ENCODE results near the gene SHH.

SHH gene

DNA sequence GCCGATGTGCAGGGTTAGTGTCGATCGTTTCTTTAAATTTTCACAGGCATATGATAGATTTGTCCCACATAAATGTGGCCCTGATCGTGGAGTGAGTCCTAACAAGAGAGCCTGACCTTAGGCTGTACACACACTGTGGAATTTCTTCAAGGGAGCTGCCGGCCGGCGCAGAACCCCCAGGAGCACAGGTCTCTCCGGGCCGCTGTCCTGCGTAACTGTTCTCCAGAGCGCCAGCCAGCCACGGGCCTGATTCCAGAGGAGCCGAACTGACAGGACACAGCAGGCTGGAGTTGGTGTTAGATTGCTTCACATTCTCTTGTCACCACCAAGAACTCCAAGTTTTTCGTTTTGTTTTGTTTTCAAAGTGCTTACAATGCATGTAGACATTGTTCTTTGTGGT lies 37.3 kb downstream of the SHH start:
- TF ChIP-seq EZH2phosphoT487 (IDR thresholded peaks at IDR 0.05; ENCODE audit: borderline replicate concordance): no peak
- TF ChIP-seq, protein P1, sequence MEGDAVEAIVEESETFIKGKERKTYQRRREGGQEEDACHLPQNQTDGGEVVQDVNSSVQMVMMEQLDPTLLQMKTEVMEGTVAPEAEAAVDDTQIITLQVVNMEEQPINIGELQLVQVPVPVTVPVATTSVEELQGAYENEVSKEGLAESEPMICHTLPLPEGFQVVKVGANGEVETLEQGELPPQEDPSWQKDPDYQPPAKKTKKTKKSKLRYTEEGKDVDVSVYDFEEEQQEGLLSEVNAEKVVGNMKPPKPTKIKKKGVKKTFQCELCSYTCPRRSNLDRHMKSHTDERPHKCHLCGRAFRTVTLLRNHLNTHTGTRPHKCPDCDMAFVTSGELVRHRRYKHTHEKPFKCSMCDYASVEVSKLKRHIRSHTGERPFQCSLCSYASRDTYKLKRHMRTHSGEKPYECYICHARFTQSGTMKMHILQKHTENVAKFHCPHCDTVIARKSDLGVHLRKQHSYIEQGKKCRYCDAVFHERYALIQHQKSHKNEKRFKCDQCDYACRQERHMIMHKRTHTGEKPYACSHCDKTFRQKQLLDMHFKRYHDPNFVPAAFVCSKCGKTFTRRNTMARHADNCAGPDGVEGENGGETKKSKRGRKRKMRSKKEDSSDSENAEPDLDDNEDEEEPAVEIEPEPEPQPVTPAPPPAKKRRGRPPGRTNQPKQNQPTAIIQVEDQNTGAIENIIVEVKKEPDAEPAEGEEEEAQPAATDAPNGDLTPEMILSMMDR (conservative IDR thresholded peaks at IDR 0.05; ENCODE audit: low read length): no peak
- Histone ChIP-seq H4K20me1 (ENCODE audit: insufficient read depth, low read length, poor library complexity, severe bottlenecking) (no peaks in the 10 kb centered on the region), H3K4me2 (ENCODE audit: low read depth, low read length, poor library complexity, severe bottlenecking) (no peak overlapping the region), H2AFZ (ENCODE audit: low read length) (no peak overlapping the region), H3K27me3 (ENCODE audit: insufficient read depth, low read length, poor library complexity, severe bottlenecking) (no peaks in the 10 kb centered on the region), H3K4me1 (ENCODE audit: insufficient read depth, low read length, poor library complexity, severe bottlenecking) (no peaks in the 10 kb centered on the region), H3K9me2 (replicated peaks; ENCODE audit: low read depth, low read length) (no peaks in the 10 kb centered on the region), H3K4me3 (ENCODE audit: low read length, poor library complexity, severe bottlenecking) (no peak overlapping the region), H3K79me2 (ENCODE audit: insufficient read depth, low read length) (no peaks in the 10 kb centered on the region; the same call in 1 of the 2 replicates), H3K9me3 (ENCODE audit: insufficient read depth, low read depth, low read length) (no peaks in the 10 kb centered on the region), H3F3A (ENCODE audit: low read depth) (no peaks in the 10 kb centered on the region), H3K9ac (ENCODE audit: low read depth, low read length, poor library complexity, severe bottlenecking) (no peak overlapping the region), H3K36me3 (ENCODE audit: insufficient read depth, low read length) (peaks cover 88% of the 10 kb centered on the region; the same call in 1 of the 2 replicates)

DNA sequence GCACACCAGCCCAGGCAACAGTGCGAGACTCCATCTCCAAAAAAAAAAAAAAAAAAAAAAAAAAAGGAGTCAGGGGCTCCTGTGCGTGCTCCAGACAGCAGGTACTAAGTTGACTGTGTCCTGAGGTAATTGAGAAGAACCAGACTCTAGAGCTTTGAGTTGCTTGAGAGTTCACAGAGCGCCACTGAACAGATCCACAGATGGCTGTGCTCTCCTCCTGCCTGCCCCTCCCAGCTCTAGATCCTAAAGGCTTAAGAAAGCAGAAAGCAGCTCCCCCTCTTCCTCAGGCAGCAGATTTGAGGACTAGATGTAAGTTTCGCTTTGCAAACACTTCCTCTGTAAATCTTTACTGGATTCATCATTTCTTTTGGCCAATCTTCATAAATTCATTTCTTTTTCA lies 38.7 kb downstream of the SHH start:
- no peak overlapping the region for H2AFZ ChIP-seq (ENCODE audit: low read length)
- H3K4me3 ChIP-seq (ENCODE audit: low read length, poor library complexity, severe bottlenecking): no peak overlapping the region
- H3K79me2 ChIP-seq (ENCODE audit: insufficient read depth, low read length): peaks cover 5% of the 10 kb centered on the region; the same call in 1 of the 2 replicates
- no peaks in the 10 kb centered on the region for H3K9me2 ChIP-seq (replicated peaks; ENCODE audit: low read depth, low read length)
- H3K9me3 ChIP-seq (ENCODE audit: insufficient read depth, low read depth, low read length): no peaks in the 10 kb centered on the region
- TF ChIP-seq, protein P1 (conservative IDR thresholded peaks at IDR 0.05; ENCODE audit: low read length): no peak
- no peak for TF ChIP-seq EZH2phosphoT487 (IDR thresholded peaks at IDR 0.05; ENCODE audit: borderline replicate concordance)
- H3K4me1 ChIP-seq (ENCODE audit: insufficient read depth, low read length, poor library complexity, severe bottlenecking): no peaks in the 10 kb centered on the region
- no peaks in the 10 kb centered on the region for H4K20me1 ChIP-seq (ENCODE audit: insufficient read depth, low read length, poor library complexity, severe bottlenecking)
- H3K36me3 ChIP-seq (ENCODE audit: insufficient read depth, low read length): peaks cover 90% of the 10 kb centered on the region; the same call in 1 of the 2 replicates
- no peak overlapping the region for H3K9ac ChIP-seq (ENCODE audit: low read depth, low read length, poor library complexity, severe bottlenecking)
- H3F3A ChIP-seq (ENCODE audit: low read depth): no peaks in the 10 kb centered on the region
- H3K4me2 ChIP-seq (ENCODE audit: low read depth, low read length, poor library complexity, severe bottlenecking): no peak overlapping the region
- H3K27me3 ChIP-seq (ENCODE audit: insufficient read depth, low read length, poor library complexity, severe bottlenecking): no peaks in the 10 kb centered on the region

DNA sequence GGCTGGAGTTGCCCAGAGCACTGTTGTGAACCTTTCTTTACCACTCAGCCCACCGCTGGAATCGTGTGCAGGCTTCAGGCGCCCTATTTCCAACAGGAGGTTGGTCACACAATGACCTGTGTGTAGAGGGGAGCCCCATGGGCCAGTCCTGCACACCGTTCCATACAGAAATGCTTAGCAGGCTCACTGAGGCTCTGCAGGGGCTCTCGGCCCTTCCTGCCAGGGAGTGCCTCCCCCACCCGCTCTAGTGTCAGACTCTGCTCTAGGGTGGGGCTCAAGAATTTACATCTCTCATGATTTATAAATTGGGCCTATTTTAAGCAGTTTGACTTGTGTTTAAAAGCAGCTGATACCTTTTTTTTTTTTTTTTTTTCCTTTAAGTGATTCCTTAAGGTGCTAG lies 42.0 kb downstream of the SHH start:
- H3K4me2 ChIP-seq (ENCODE audit: low read depth, low read length, poor library complexity, severe bottlenecking): no peak overlapping the region
- no peaks in the 10 kb centered on the region for H3K9me3 ChIP-seq (ENCODE audit: insufficient read depth, low read depth, low read length)
- H3K9ac ChIP-seq (ENCODE audit: low read depth, low read length, poor library complexity, severe bottlenecking): no peak overlapping the region
- H3K27me3 ChIP-seq (ENCODE audit: insufficient read depth, low read length, poor library complexity, severe bottlenecking): no peaks in the 10 kb centered on the region
- no peak for TF ChIP-seq EZH2phosphoT487 (IDR thresholded peaks at IDR 0.05; ENCODE audit: borderline replicate concordance)
- TF ChIP-seq, protein P1 (conservative IDR thresholded peaks at IDR 0.05; ENCODE audit: low read length): no peak
- H3K4me1 ChIP-seq (ENCODE audit: insufficient read depth, low read length, poor library complexity, severe bottlenecking): peaks cover 24% of the 10 kb centered on the region
- H3K9me2 ChIP-seq (replicated peaks; ENCODE audit: low read depth, low read length): no peaks in the 10 kb centered on the region
- H4K20me1 ChIP-seq (ENCODE audit: insufficient read depth, low read length, poor library complexity, severe bottlenecking): no peaks in the 10 kb centered on the region
- H3F3A ChIP-seq (ENCODE audit: low read depth): peaks cover 2% of the 10 kb centered on the region; the same call in 1 of the 2 replicates
- peaks cover 24% of the 10 kb centered on the region; the same call in 1 of the 2 replicates for H3K79me2 ChIP-seq (ENCODE audit: insufficient read depth, low read length)
- no peak overlapping the region for H2AFZ ChIP-seq (ENCODE audit: low read length)
- no peak overlapping the region for H3K4me3 ChIP-seq (ENCODE audit: low read length, poor library complexity, severe bottlenecking)
- peaks cover 89% of the 10 kb centered on the region for H3K36me3 ChIP-seq (ENCODE audit: insufficient read depth, low read length)

Data from Loucy (cell line).